ENCODE measurements around the gene MRPS35.

GRCh38 chr12:27754795-27755194 lies 44.2 kb downstream of the MRPS35 start:
- TF ChIP-seq CTCF (IDR thresholded peaks at IDR 0.05) = no peak
- no peak for TF ChIP-seq ZFX (IDR thresholded peaks at IDR 0.05; ENCODE audit: borderline replicate concordance)

Data from 22Rv1 (cell line).